Natural killer cell (primary cell): ENCODE data around the gene ADAM22. TPM values are rescaled to one million over a fixed set of nuclear protein-coding genes. Genes with fewer than 3 reads are reported as not detected.

Source experiments
- ATAC-seq, 3 donors: fragments of 150-1000 bp in 2 of 3; fragments of 200-7000 bp in 1 of 3; cut with Tn5 transposase; 1 replicate in 1 of 3; 2 replicates in 2 of 3; pipeline ENCODE4 v1.10.0; 2021; ENCODE audit warnings: mild to moderate bottlenecking in 2 of 3, moderate library complexity in 2 of 3
- DNase-seq, 2 donors: peaks; one replicate each; pipeline versions ENCODE4 v3.0.0 to v3.0.0-alpha.2; 2013 to 2021; ENCODE audit warnings: mixed read lengths in 1 of 2
- H3K27ac ChIP-seq: one replicate; pipeline ENCODE4 v1.5.1; 2013; ENCODE audit warnings: mild to moderate bottlenecking, low read length
- H3K27me3 ChIP-seq: one replicate; pipeline ENCODE4 v1.6.1; 2013; ENCODE audit warnings: low read length; ENCODE audit not compliant: control insufficient read depth, insufficient read depth
- H3K36me3 ChIP-seq: one replicate; pipeline ENCODE4 v1.6.1; 2013; ENCODE audit warnings: low read length; ENCODE audit not compliant: control insufficient read depth, insufficient read depth
- H3K4me1 ChIP-seq: one replicate; pipeline ENCODE4 v1.6.1; 2013; ENCODE audit warnings: low read length; ENCODE audit not compliant: control insufficient read depth, insufficient read depth
- H3K4me3 ChIP-seq: one replicate; pipeline ENCODE4 v1.5.1; 2013; ENCODE audit warnings: low read length
- H3K9me3 ChIP-seq: one replicate; pipeline ENCODE4 v1.6.1; 2013; ENCODE audit warnings: low read length; ENCODE audit not compliant: control insufficient read depth, insufficient read depth
- H3K27ac Mint-ChIP-seq, 2 donors: one replicate each; pipeline ENCODE4 v1.8.0; 2022; ENCODE audit warnings: mild to moderate bottlenecking in 2 of 2, mixed read lengths in 2 of 2, moderate library complexity in 1 of 2
- H3K27me3 Mint-ChIP-seq, 2 donors: one replicate each; pipeline ENCODE4 v1.8.0; 2022; ENCODE audit warnings: low read depth in 2 of 2, mixed read lengths in 2 of 2
- H3K36me3 Mint-ChIP-seq: one replicate; pipeline ENCODE4 v1.8.0; 2022; ENCODE audit warnings: mixed read lengths
- H3K4me1 Mint-ChIP-seq, 2 donors: one replicate each; pipeline ENCODE4 v1.8.0; 2022; ENCODE audit warnings: mixed read lengths in 2 of 2
- H3K4me3 Mint-ChIP-seq: one replicate; pipeline ENCODE4 v1.8.0; 2022; ENCODE audit warnings: mild to moderate bottlenecking, moderate library complexity, mixed read lengths
- H3K9me3 Mint-ChIP-seq, 2 donors: one replicate each; pipeline ENCODE4 v1.8.0; 2022; ENCODE audit warnings: mixed read lengths in 2 of 2
- WGBS: methylation state at CpG from one replicate; pipeline ENCODE4 v1.1.7; 2013; ENCODE audit warnings: missing lambda C conversion rate; ENCODE audit not compliant: insufficient coverage; 5-methylcytosine and 5-hydroxymethylcytosine counted together
- intact Hi-C: fragments of 100-400 bp; cut with micrococcal nuclease; formaldehyde crosslinking; loops from one replicate; pipeline ENCODE4 v1.14.2; 2022
- total RNA-seq, 4 donors: library from RNA; stranded (reverse); fragments of 120-200 nt in 1 of 4; gene quantifications; one replicate each; pipeline versions ENCODE4 v1.2.3 to v1.2.4, GENCODE V29; 2013 to 2022
- TF ChIP-seq, protein P1 (sequence below): fragments of 200-600 bp; IDR thresholded peaks from one replicate; pipeline ENCODE4 v1.8.0; 2022; ENCODE audit warnings: antibody characterized with exemption

The ADAM22 gene
- total RNA-seq, 3 donors from 2014 or later (not counting 1 experiment from before 2014, with no cell fraction given), result 3.0 to 5.4 (median 3.7) TPM

DNA sequence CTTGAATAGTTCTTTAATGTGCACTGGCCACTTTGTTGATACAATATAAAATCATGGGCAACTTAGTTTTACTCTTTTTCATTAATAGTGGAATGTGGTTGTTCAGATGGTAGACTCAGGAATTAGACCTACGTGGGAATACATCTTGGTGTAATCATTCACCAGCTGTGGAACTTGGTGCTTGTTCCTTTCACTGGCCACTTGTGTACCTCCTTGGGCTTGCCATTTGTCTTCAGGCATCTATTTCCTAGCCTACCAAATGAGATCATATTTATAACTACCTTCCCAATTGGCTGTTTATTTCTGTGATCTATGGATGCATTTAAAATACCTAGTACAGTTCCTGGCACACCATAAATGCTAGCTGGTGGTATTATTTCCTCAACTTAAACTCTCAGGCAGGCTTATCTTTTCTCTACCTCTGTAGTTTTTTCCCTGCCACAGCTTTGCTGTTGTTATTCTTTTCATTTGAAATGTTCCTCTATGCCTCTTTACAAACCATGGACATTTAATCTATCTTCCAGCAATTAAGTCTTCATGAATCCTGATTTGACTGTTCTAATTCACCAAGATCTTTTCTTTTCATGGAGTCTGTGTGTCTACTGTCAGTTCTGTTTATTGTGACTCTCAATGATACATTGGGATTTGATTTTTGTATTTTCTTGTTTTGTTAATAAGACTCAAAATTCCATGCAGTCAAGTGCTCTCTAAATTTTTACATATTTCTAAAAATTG is 113.0 kb downstream of the ADAM22 start:
- Histone ChIP-seq H3K27ac (no peak overlapping the region), H3K36me3 (no peaks in the 10 kb centered on the region), H3K27me3 (no peaks in the 10 kb centered on the region), H3K4me3 (no peak overlapping the region), H3K4me1 (no peaks in the 10 kb centered on the region), H3K9me3 (no peaks in the 10 kb centered on the region)
- Mint-ChIP-seq H3K4me3 (no peak overlapping the region), H3K27ac (no peak overlapping the region), H3K4me1 (peaks cover 21 to 25% of the 10 kb centered on the region in 2 donors), H3K9me3 (no peaks in the 10 kb centered on the region), H3K27me3 (no peaks in the 10 kb centered on the region), H3K36me3 (no peaks in the 10 kb centered on the region)
- DNase-seq (no peak), ATAC-seq (no peak)
- WGBS, result 100% methylated on average over 1 of the region's 1 CpG
- intact Hi-C loops, result no loop called here
- TF ChIP-seq, protein P1, sequence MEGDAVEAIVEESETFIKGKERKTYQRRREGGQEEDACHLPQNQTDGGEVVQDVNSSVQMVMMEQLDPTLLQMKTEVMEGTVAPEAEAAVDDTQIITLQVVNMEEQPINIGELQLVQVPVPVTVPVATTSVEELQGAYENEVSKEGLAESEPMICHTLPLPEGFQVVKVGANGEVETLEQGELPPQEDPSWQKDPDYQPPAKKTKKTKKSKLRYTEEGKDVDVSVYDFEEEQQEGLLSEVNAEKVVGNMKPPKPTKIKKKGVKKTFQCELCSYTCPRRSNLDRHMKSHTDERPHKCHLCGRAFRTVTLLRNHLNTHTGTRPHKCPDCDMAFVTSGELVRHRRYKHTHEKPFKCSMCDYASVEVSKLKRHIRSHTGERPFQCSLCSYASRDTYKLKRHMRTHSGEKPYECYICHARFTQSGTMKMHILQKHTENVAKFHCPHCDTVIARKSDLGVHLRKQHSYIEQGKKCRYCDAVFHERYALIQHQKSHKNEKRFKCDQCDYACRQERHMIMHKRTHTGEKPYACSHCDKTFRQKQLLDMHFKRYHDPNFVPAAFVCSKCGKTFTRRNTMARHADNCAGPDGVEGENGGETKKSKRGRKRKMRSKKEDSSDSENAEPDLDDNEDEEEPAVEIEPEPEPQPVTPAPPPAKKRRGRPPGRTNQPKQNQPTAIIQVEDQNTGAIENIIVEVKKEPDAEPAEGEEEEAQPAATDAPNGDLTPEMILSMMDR, result no peak

DNA sequence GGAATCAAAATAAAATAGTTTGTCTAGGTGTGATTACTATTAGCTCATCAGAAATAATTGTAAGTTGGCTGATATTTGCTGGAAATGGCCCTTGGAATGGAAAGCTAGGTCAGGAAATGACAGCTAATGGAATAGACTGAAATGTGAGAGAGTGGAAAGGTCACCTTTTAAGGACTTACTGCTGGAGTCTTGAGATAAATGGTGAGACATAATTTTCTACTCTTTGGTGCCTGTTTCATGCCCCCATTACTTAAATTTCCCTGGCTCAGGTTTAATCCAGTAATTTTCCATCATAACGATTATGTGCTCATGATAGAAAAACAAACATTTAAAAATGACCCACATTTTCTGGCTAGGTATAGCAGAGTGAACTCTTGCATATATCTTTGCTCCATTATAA is 123.6 kb downstream of the ADAM22 start:
- intact Hi-C loops, result no loop called here
- WGBS, result 100% methylated on average over 1 of the region's 1 CpG
- Histone ChIP-seq H3K9me3 (no peaks in the 10 kb centered on the region), H3K4me3 (no peak overlapping the region), H3K36me3 (no peaks in the 10 kb centered on the region), H3K27me3 (no peaks in the 10 kb centered on the region), H3K4me1 (no peaks in the 10 kb centered on the region), H3K27ac (no peak overlapping the region)
- no peak overlapping the region for H3K27ac Mint-ChIP-seq
- TF ChIP-seq, protein P1, result no peak
- no peaks in the 10 kb centered on the region for H3K4me1 Mint-ChIP-seq
- ATAC-seq, result no peak
- no peaks in the 10 kb centered on the region for H3K27me3 Mint-ChIP-seq
- H3K4me3 Mint-ChIP-seq, result no peak overlapping the region
- H3K9me3 Mint-ChIP-seq, result no peaks in the 10 kb centered on the region
- DNase-seq, result no peak
- H3K36me3 Mint-ChIP-seq, result no peaks in the 10 kb centered on the region

DNA sequence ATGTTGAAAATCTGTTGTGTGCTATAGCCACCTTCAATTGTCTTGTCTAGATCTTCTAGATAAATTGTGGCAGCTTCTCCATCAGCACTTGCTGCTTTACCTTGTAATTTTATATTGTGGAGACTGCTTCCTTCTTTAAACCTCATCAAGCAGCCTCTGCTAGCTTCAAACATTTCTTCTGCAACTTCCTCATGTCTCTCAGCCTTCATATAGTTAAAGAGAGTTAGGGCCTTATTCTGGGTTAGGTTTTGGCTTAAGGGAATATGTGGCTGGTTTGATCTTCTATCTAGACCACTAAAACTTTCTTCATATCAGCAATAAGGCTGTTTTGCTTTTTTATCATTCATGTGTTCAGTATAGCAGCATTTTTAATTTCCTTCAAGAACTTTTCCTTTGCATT is 128.2 kb downstream of the ADAM22 start:
- Histone ChIP-seq H3K9me3 (no peaks in the 10 kb centered on the region), H3K4me3 (no peak overlapping the region), H3K36me3 (no peaks in the 10 kb centered on the region), H3K27ac (no peak overlapping the region), H3K4me1 (no peaks in the 10 kb centered on the region), H3K27me3 (no peaks in the 10 kb centered on the region)
- Mint-ChIP-seq H3K9me3 (no peaks in the 10 kb centered on the region), H3K36me3 (no peaks in the 10 kb centered on the region), H3K4me3 (no peak overlapping the region), H3K4me1 (no peaks in the 10 kb centered on the region), H3K27me3 (no peaks in the 10 kb centered on the region), H3K27ac (no peak overlapping the region)
- TF ChIP-seq, protein P1, result no peak
- ATAC-seq, result no peak
- DNase-seq, result no peak
- intact Hi-C loops, result no loop called here

DNA sequence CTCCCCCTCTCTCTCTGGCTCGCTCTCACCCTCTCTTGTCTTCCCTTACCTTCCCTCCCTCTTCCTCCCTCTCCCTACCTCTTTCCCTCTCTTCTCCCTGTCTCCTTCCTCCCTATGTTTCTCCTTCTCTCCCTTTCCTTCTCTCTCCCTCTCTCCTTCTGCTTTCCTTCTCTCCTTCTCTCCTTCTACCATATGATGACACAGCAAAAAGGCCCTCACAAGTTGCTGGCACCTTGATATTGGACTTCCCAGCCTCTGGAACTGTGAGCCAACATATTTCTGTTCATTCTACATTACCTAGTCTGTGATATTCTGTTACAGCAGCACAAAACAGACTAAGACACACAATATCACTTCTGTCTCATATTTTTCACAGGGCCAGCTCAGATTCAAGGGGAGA is 135.0 kb downstream of the ADAM22 start:
- Mint-ChIP-seq H3K9me3 (no peaks in the 10 kb centered on the region), H3K27ac (no peak overlapping the region), H3K36me3 (no peaks in the 10 kb centered on the region), H3K4me1 (peaks cover 0 to 8% of the 10 kb centered on the region in 2 donors), H3K27me3 (no peaks in the 10 kb centered on the region), H3K4me3 (no peak overlapping the region)
- intact Hi-C loops, result no loop called here
- 89% methylated on average over 1 of the region's 1 CpG for WGBS
- DNase-seq (no peak), ATAC-seq (no peak)
- Histone ChIP-seq H3K27ac (no peak overlapping the region), H3K4me3 (no peak overlapping the region), H3K36me3 (no peaks in the 10 kb centered on the region), H3K4me1 (no peaks in the 10 kb centered on the region), H3K27me3 (no peaks in the 10 kb centered on the region), H3K9me3 (no peaks in the 10 kb centered on the region)
- TF ChIP-seq, protein P1, result no peak
